Measurements from ENCODE around the gene INPP4B. TPM values are rescaled to one million over a fixed set of nuclear protein-coding genes. Genes with fewer than 3 reads are reported as not detected.

The INPP4B gene
- total and polyA plus RNA-seq, 2 of the 4 experiments (the other 2 are of a cell fraction): 1.8 to 14.0 TPM

- Histone ChIP-seq H2AK5ac (ENCODE audit: low read depth, low read length) (no peak overlapping the region), H3K14ac (replicated peaks; ENCODE audit: low read depth, low read length) (0 out of 2 replicates have a peak overlapping the region, but pooled peaks have one; percentile 5), H4K20me1 (ENCODE audit: insufficient read depth, low read length) (no peaks in the 10 kb centered on the region), H2BK5ac (ENCODE audit: low read depth, low read length, poor library complexity, severe bottlenecking) (peak overlapping the region; percentile 70), H3K18ac (ENCODE audit: low read depth, low read length) (peak overlapping the region; percentile 51), H3K4me2 (ENCODE audit: low read depth, low read length) (peak overlapping the region; percentile 34), H2BK15ac (ENCODE audit: low read depth, low read length) (peak overlapping the region; percentile 74; the same call in 1 of the 3 replicates), H3K4me3 (ENCODE audit: insufficient read depth, low read depth, low read length) (no peak overlapping the region), H2BK120ac (ENCODE audit: low read depth, low read length) (peak overlapping the region; percentile 28; the same call in 1 of the 2 replicates), H2AFZ (replicated peaks; ENCODE audit: low read length, poor library complexity) (peak overlapping the region; percentile 3), H4K91ac (ENCODE audit: insufficient read depth, low read depth, low read length) (peak overlapping the region; percentile 24; the same call in 1 of the 2 replicates), H3K9me1 (ENCODE audit: insufficient read depth, low read length) (peaks cover 8% of the 10 kb centered on the region), H3K23ac (ENCODE audit: low read depth, low read length) (no peak overlapping the region), H3K9ac (ENCODE audit: low read depth, low read length) (peak overlapping the region; percentile 68; the same call in 1 of the 2 replicates), H4K5ac (ENCODE audit: low read depth, low read length) (peak overlapping the region; percentile 73; the same call in 1 of the 2 replicates), H2BK20ac (ENCODE audit: low read depth, low read length) (peak overlapping the region; percentile 58; the same call in 1 of the 2 replicates), H3K9me3 (ENCODE audit: control insufficient read depth, insufficient read depth, low read length) (no peaks in the 10 kb centered on the region), H2AK9ac (replicated peaks; ENCODE audit: low read depth, low read length, poor library complexity) (no peak overlapping the region), H3K4me1 (ENCODE audit: control insufficient read depth, insufficient read depth, low read length) (peaks cover 11% of the 10 kb centered on the region), H3K27me3 (ENCODE audit: control insufficient read depth, insufficient read depth, low read length) (no peaks in the 10 kb centered on the region), H3K27ac (ENCODE audit: insufficient read depth, low read length) (peak overlapping the region; percentile 71; the same call in 1 of the 2 replicates), H3K56ac (ENCODE audit: extremely low read depth, insufficient read depth, low read length) (peak overlapping the region; percentile 54; the same call in 1 of the 2 replicates), H3K4ac (ENCODE audit: low read depth, low read length) (peak overlapping the region; percentile 22; the same call in 1 of the 2 replicates), H3K36me3 (ENCODE audit: control insufficient read depth, insufficient read depth, low read length) (no peaks in the 10 kb centered on the region), H3K79me1 (ENCODE audit: low read depth in 1 of 2, low read length in 2 of 2) (no peaks in the 10 kb centered on the region), H4K8ac (ENCODE audit: low read depth in 2 of 2, low read length in 2 of 2) (peak overlapping the region; percentile 48 to 59; a peak in 3 of 4 replicates)
- DNase-seq (peak; percentile 84), ATAC-seq (ENCODE audit: low read depth) (peak; percentile 63)
- no TSS peak for BruUV-seq (replicated peaks)
- in situ Hi-C loops (cut with MboI; ENCODE audit: low sequenced_read_pairs) (no loop called here), dilution Hi-C loops (cut with HindIII; ENCODE audit: low sequenced_read_pairs, unreplicated experiment) (no loop called here), intact Hi-C loops (cut with micrococcal nuclease) (loop anchor here (10.0 kb wide), 1 partner anchor 344 kb away; no protein-coding TSS in a partner anchor)
- WGBS, 2 experiments (ENCODE audit: extremely low coverage in 2 of 2, insufficient read length in 1 of 2): 7% methylated on average over 2 of the region's 4 CpGs; no CpG with 5 or more reads in 1 of the 2 experiments
- CTCF ChIA-PET: interaction anchor here (0.7 kb wide), 1 partner anchor 307 kb away, joined by 4 read pairs; no protein-coding TSS in a partner anchor
- no peak for TF ChIP-seq SMC3 (IDR thresholded peaks at IDR 0.05; ENCODE audit: low read depth, low read length)
- no peak for TF ChIP-seq USF2 (IDR thresholded peaks at IDR 0.05; ENCODE audit: low read depth, low read length)
- TF ChIP-seq RCOR1 (IDR thresholded peaks at IDR 0.05; ENCODE audit: insufficient replicate concordance, low read length): no peak
- no peak for TF ChIP-seq CHD1 (IDR thresholded peaks at IDR 0.05; ENCODE audit: low read depth, low read length)
- no peak for TF ChIP-seq MAFK (IDR thresholded peaks at IDR 0.05; ENCODE audit: low read depth, low read length)
- no peak for TF ChIP-seq ELK1 (IDR thresholded peaks at IDR 0.05; ENCODE audit: borderline replicate concordance, low read depth, low read length)
- TF ChIP-seq NFE2L2 (IDR thresholded peaks at IDR 0.05; ENCODE audit: low read depth, low read length): no peak
- TF ChIP-seq MXI1 (IDR thresholded peaks at IDR 0.05; ENCODE audit: borderline replicate concordance, low read depth, low read length): no peak
- TF ChIP-seq MAZ (IDR thresholded peaks at IDR 0.05; ENCODE audit: borderline replicate concordance, low read depth, low read length): no peak
- TF ChIP-seq CEBPB (IDR thresholded peaks at IDR 0.05; ENCODE audit: low read depth, low read length): no peak
- TF ChIP-seq CTCF (conservative IDR thresholded peaks at IDR 0.05; ENCODE audit: low read depth, low read length): no peak
- TF ChIP-seq RAD21 (IDR thresholded peaks at IDR 0.05; ENCODE audit: low read length): no peak
- TF ChIP-seq RFX5 (IDR thresholded peaks at IDR 0.05; ENCODE audit: low read depth, low read length): no peak
- TF ChIP-seq BHLHE40 (IDR thresholded peaks at IDR 0.05; ENCODE audit: low read depth, low read length): no peak
- TF ChIP-seq FOS (IDR thresholded peaks at IDR 0.05; ENCODE audit: low read depth, low read length): no peak
- no peak for TF ChIP-seq POLR2A (IDR thresholded peaks at IDR 0.05; ENCODE audit: low read depth, low read length)
- POLR2A ChIA-PET (ENCODE audit: unreplicated experiment): no interaction called here
These were observed 757.2 kb downstream of the INPP4B start for GRCh38 chr4:142088906-142089305.
